ENCODE measurements around the gene PJA1. TPM values are rescaled to one million over a fixed set of nuclear protein-coding genes. Genes with fewer than 3 reads are reported as not detected.

The PJA1 gene
- total RNA-seq, 1 donor from 2014 or later = 59.5 TPM

DNA sequence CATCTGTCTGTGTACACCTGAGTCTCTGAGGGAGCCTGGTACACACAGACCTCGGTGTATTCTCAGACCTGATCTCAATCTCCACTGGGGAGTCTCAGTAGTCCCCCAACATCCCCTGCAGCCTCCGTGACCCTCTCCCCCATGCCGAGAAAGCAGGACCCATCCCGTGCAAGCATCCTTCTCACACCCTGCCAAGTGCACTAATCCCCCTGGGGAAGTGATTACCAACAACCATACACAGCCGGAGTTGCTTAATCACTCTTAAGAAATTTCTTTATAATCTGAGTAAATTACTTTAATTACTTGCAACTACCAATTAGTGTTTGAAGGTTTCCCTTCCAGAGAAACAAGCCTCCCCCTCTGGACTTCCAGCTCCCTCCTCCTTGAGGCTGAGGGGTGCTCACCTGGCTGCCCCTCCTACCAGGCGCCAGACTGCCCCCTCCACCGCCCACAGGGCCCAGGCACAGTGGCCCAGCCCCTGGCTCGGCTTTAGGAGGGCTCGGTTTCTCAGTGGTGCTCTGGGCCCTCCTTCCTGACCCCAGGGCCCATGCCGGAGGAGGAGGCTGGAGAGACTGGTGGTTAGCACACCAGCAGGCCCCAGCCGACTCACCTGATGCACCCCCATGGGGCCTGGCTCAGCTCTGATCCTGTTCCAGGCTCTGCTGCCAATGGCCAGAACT, 43.8 kb downstream of the PJA1 start:
- DNase-seq (ENCODE audit: low read depth, low spot score) = no peak
- Mint-ChIP-seq H3K4me3 (no peak overlapping the region), H3K4me1 (peaks cover 14% of the 10 kb centered on the region), H3K9me3 (no peaks in the 10 kb centered on the region), H3K36me3 (ENCODE audit: low read depth) (no peaks in the 10 kb centered on the region), H3K27ac (ENCODE audit: unreplicated experiment) (peak overlapping the region; percentile 66), H3K27me3 (ENCODE audit: low read depth) (no peaks in the 10 kb centered on the region)
- TF ChIP-seq CTCF (conservative IDR thresholded peaks at IDR 0.05) = no peak

GRCh38 chrX:69120476-69120875, 44.8 kb downstream of the PJA1 start:
- no peaks in the 10 kb centered on the region for H3K36me3 Mint-ChIP-seq (ENCODE audit: low read depth)
- H3K4me3 Mint-ChIP-seq = no peak overlapping the region
- H3K9me3 Mint-ChIP-seq = no peaks in the 10 kb centered on the region
- no peak for TF ChIP-seq CTCF (conservative IDR thresholded peaks at IDR 0.05)
- peaks cover 14% of the 10 kb centered on the region for H3K4me1 Mint-ChIP-seq
- H3K27me3 Mint-ChIP-seq (ENCODE audit: low read depth) = no peaks in the 10 kb centered on the region
- no peak overlapping the region for H3K27ac Mint-ChIP-seq (ENCODE audit: unreplicated experiment)
- DNase-seq (ENCODE audit: low read depth, low spot score) = no peak

GRCh38 chrX:69119122-69119521, 46.1 kb downstream of the PJA1 start:
- no peaks in the 10 kb centered on the region for H3K36me3 Mint-ChIP-seq (ENCODE audit: low read depth)

DNA sequence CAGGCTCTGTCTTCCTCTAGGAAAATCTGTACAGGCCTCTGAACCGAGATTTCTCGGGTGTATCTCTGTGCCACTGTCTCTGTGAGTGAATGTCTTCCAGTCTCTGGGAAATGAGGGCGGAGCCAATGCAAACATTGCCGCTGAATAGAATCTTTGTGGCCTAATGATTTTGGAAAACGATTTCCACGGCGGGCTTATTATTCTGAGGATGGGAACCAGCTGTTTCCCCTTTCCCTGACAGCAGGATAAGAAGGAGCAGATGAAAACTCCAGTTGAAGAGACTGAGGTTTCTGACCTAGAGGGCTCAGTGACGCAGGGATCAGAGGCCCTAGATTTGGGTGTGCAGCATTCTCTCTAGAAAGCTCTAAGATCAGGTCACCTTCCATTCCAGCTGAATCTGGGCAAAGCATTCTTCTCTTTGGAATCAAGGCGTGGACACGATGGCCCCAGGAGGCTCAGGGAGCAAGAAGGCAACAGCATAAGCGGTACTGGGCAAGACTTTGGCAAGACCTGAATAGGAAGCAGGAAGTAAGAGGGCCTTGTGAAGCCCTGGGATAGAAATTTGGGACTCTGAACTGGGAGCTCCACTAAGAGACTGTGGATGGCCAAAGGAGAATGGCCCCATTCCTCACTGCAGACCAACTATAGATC, 47.3 kb downstream of the PJA1 start:
- peak overlapping the region; percentile 57 for H3K27ac Mint-ChIP-seq (ENCODE audit: unreplicated experiment)
- no peaks in the 10 kb centered on the region for H3K9me3 Mint-ChIP-seq
- H3K4me3 Mint-ChIP-seq = no peak overlapping the region

More at GRCh38 chrX:69119122-69119521, 46.1 kb downstream of the PJA1 start:
- no peaks in the 10 kb centered on the region for H3K9me3 Mint-ChIP-seq
- peak overlapping the region; percentile 50 for H3K27ac Mint-ChIP-seq (ENCODE audit: unreplicated experiment)
- H3K27me3 Mint-ChIP-seq (ENCODE audit: low read depth) = no peaks in the 10 kb centered on the region
- no peak for DNase-seq (ENCODE audit: low read depth, low spot score)
- H3K4me1 Mint-ChIP-seq = peaks cover 14% of the 10 kb centered on the region
- H3K4me3 Mint-ChIP-seq = no peak overlapping the region
- no peak for TF ChIP-seq CTCF (conservative IDR thresholded peaks at IDR 0.05)

DNA sequence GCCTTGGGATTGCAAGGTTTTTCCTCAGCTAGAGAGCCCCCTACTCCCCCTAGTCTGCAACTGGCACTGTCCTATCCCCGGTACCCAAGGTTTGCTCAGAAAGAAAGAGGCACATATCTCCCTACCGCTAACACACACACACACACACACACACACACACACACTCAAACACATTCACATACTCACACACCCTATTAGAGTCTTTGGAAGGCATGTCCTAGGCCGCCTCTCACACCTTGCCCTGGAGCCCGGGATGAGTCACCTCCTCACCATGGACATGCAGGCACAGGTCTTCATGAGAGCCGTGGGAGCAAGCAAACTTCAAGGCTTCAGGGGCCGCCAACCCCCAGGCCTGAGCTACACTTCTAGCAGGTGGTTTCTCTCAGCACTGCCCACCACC, 49.2 kb downstream of the PJA1 start:
- H3K36me3 Mint-ChIP-seq (ENCODE audit: low read depth) = no peaks in the 10 kb centered on the region
- no peak for TF ChIP-seq CTCF (conservative IDR thresholded peaks at IDR 0.05)
- no peak for DNase-seq (ENCODE audit: low read depth, low spot score)
- H3K4me3 Mint-ChIP-seq = no peak overlapping the region
- no peaks in the 10 kb centered on the region for H3K9me3 Mint-ChIP-seq
- no peak overlapping the region for H3K27ac Mint-ChIP-seq (ENCODE audit: unreplicated experiment)
- H3K4me1 Mint-ChIP-seq = peaks cover 14% of the 10 kb centered on the region
- H3K27me3 Mint-ChIP-seq (ENCODE audit: low read depth) = no peaks in the 10 kb centered on the region

More for the DNA sequence above, 47.3 kb downstream of the PJA1 start:
- Mint-ChIP-seq H3K4me1 (peaks cover 14% of the 10 kb centered on the region), H3K27me3 (ENCODE audit: low read depth) (no peaks in the 10 kb centered on the region), H3K36me3 (ENCODE audit: low read depth) (no peaks in the 10 kb centered on the region)
- TF ChIP-seq CTCF (conservative IDR thresholded peaks at IDR 0.05) = no peak
- DNase-seq (ENCODE audit: low read depth, low spot score) = no peak

Data from neural crest cell (in vitro differentiated cells).